Measurements from ENCODE around the gene ZNF574.

Gene ZNF574

GRCh38 chr19:42076380-42076944 lies 496 bp downstream of the ZNF574 start:
- TF ChIP-seq, protein P1, sequence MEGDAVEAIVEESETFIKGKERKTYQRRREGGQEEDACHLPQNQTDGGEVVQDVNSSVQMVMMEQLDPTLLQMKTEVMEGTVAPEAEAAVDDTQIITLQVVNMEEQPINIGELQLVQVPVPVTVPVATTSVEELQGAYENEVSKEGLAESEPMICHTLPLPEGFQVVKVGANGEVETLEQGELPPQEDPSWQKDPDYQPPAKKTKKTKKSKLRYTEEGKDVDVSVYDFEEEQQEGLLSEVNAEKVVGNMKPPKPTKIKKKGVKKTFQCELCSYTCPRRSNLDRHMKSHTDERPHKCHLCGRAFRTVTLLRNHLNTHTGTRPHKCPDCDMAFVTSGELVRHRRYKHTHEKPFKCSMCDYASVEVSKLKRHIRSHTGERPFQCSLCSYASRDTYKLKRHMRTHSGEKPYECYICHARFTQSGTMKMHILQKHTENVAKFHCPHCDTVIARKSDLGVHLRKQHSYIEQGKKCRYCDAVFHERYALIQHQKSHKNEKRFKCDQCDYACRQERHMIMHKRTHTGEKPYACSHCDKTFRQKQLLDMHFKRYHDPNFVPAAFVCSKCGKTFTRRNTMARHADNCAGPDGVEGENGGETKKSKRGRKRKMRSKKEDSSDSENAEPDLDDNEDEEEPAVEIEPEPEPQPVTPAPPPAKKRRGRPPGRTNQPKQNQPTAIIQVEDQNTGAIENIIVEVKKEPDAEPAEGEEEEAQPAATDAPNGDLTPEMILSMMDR (IDR thresholded peaks at IDR 0.05) = no peak
- no peaks in the 10 kb centered on the region for H3K9me3 ChIP-seq
- H3K4me3 ChIP-seq = peak overlapping the region; percentile 85 to 94
- H3K4me1 ChIP-seq = peaks cover 0 to 28% (median 20%) of the 10 kb centered on the region in 4 donors
- intact Hi-C loops (cut with DNase I; ENCODE audit: low total_unique reads) = no loop called here
- H3K27ac ChIP-seq = peak overlapping the region; percentile 90 to 98
- DNase-seq = peak in 1 of 2 donors; percentile 73
- H3K36me3 ChIP-seq = peaks cover 28 to 35% (median 30%) of the 10 kb centered on the region in 3 donors
- H3K27me3 ChIP-seq = no peaks in the 10 kb centered on the region

GRCh38 chr19:42078058-42078457 lies 2.1 kb downstream of the ZNF574 start:
- no peak overlapping the region for H3K27ac ChIP-seq
- peaks cover 0 to 28% (median 20%) of the 10 kb centered on the region in 4 donors for H3K4me1 ChIP-seq
- H3K36me3 ChIP-seq = peaks cover 34 to 49% (median 37%) of the 10 kb centered on the region in 3 donors
- TF ChIP-seq, protein P1 (IDR thresholded peaks at IDR 0.05) = no peak
- H3K4me3 ChIP-seq = no peak overlapping the region
- H3K9me3 ChIP-seq = no peaks in the 10 kb centered on the region
- intact Hi-C loops (cut with DNase I; ENCODE audit: low total_unique reads) = no loop called here
- H3K27me3 ChIP-seq = no peaks in the 10 kb centered on the region
- DNase-seq = no peak

GRCh38 chr19:42078538-42079275 lies 2.7 kb downstream of the ZNF574 start:
- Histone ChIP-seq H3K27ac (no peak overlapping the region), H3K36me3 (peaks cover 39 to 56% (median 41%) of the 10 kb centered on the region in 3 donors), H3K4me1 (peaks cover 0 to 28% (median 20%) of the 10 kb centered on the region in 4 donors), H3K27me3 (no peaks in the 10 kb centered on the region), H3K4me3 (no peak overlapping the region), H3K9me3 (no peaks in the 10 kb centered on the region)
- TF ChIP-seq, protein P1 (IDR thresholded peaks at IDR 0.05) = no peak
- intact Hi-C loops (cut with DNase I; ENCODE audit: low total_unique reads) = no loop called here
- no peak for DNase-seq

DNA sequence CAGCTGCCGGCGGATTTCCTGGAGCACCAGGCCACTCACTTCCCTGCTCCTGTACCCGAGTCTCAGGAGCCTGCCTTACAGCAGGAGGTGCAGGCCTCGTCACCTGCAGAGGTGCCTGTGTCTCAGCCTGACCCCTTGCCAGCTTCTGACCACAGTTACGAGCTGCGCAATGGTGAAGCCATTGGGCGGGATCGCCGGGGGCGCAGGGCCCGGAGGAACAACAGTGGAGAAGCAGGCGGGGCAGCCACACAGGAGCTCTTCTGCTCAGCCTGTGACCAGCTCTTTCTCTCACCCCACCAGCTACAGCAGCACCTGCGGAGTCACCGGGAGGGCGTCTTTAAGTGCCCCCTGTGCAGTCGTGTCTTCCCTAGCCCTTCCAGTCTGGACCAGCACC lies 3.3 kb downstream of the ZNF574 start:
- peaks cover 0 to 28% (median 20%) of the 10 kb centered on the region in 4 donors for H3K4me1 ChIP-seq
- no peaks in the 10 kb centered on the region for H3K9me3 ChIP-seq
- TF ChIP-seq, protein P1 (IDR thresholded peaks at IDR 0.05) = no peak
- intact Hi-C loops (cut with DNase I; ENCODE audit: low total_unique reads) = no loop called here
- DNase-seq = no peak
- no peak overlapping the region for H3K27ac ChIP-seq
- no peaks in the 10 kb centered on the region for H3K27me3 ChIP-seq
- H3K36me3 ChIP-seq = peaks cover 41 to 62% (median 46%) of the 10 kb centered on the region in 3 donors
- H3K4me3 ChIP-seq = no peak overlapping the region

DNA sequence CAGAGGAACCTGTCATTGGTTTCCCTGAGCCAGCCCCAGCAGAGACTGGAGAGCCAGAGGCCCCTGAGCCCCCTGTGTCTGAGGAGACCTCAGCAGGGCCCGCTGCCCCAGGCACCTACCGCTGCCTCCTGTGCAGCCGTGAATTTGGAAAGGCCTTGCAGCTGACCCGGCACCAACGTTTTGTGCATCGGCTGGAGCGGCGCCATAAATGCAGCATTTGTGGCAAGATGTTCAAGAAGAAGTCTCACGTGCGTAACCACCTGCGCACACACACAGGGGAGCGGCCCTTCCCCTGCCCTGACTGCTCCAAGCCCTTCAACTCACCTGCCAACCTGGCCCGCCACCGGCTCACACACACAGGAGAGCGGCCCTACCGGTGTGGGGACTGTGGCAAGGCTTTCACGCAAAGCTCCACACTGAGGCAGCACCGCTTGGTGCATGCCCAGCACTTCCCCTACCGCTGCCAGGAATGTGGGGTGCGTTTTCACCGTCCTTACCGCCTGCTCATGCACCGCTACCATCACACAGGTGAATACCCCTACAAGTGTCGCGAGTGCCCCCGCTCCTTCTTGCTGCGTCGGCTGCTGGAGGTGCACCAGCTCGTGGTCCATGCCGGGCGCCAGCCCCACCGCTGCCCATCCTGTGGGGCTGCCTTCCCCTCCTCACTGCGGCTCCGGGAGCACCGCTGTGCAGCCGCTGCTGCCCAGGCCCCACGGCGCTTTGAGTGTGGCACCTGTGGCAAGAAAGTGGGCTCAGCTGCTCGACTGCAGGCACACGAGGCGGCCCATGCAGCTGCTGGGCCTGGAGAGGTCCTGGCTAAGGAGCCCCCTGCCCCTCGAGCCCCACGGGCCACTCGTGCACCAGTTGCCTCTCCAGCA lies 4.2 kb downstream of the ZNF574 start:
- TF ChIP-seq, protein P1 (IDR thresholded peaks at IDR 0.05) = no peak
- H3K4me1 ChIP-seq = peaks cover 0 to 20% (median 16%) of the 10 kb centered on the region in 4 donors
- H3K9me3 ChIP-seq = no peaks in the 10 kb centered on the region
- H3K27me3 ChIP-seq = no peaks in the 10 kb centered on the region
- H3K4me3 ChIP-seq = no peak overlapping the region
- peaks cover 41 to 64% (median 46%) of the 10 kb centered on the region in 3 donors for H3K36me3 ChIP-seq
- intact Hi-C loops (cut with DNase I; ENCODE audit: low total_unique reads) = no loop called here
- DNase-seq = no peak
- H3K27ac ChIP-seq = no peak overlapping the region
